Measurements from ENCODE around the gene TNFAIP2.
"Not testable (repeated sequence)": the region's sequence is repeated elsewhere in the genome, so short reads cannot be mapped to it uniquely, and the experiment has no call there.

Gene TNFAIP2

GRCh38 chr14:103157969-103158368 lies 34.7 kb downstream of the TNFAIP2 start:
- no peak for DNase-seq

GRCh38 chr14:103158688-103159087 lies 35.4 kb downstream of the TNFAIP2 start:
- DNase-seq, result no peak

- no peak for DNase-seq
Measured at GRCh38 chr14:103160321-103161053, 37.2 kb downstream of the TNFAIP2 start.

GRCh38 chr14:103161054-103161397 lies 37.8 kb downstream of the TNFAIP2 start:
- no peak for DNase-seq

- DNase-seq, result no peak
Measured at GRCh38 chr14:103163199-103163598, 39.9 kb downstream of the TNFAIP2 start.

GRCh38 chr14:103164006-103164405 lies 40.7 kb downstream of the TNFAIP2 start:
- DNase-seq, result no peak

- DNase-seq, result no peak
Measured at GRCh38 chr14:103164779-103165178, 41.5 kb downstream of the TNFAIP2 start.

- DNase-seq, result no peak
Measured at GRCh38 chr14:103165323-103165722, 42.1 kb downstream of the TNFAIP2 start.

GRCh38 chr14:103169954-103170353 lies 46.7 kb downstream of the TNFAIP2 start:
- no peak for DNase-seq

- DNase-seq, result not testable (repeated sequence)
Measured at GRCh38 chr14:103171206-103171605, 47.9 kb downstream of the TNFAIP2 start.

GRCh38 chr14:103172921-103173320 lies 49.7 kb downstream of the TNFAIP2 start:
- DNase-seq, result no peak

- not testable (repeated sequence) for DNase-seq
Measured at GRCh38 chr14:103173887-103174286, 50.6 kb downstream of the TNFAIP2 start.

- DNase-seq, result not testable (repeated sequence)
Measured at GRCh38 chr14:103176176-103176575, 52.9 kb downstream of the TNFAIP2 start.

- no peak for DNase-seq
Measured at GRCh38 chr14:103177376-103177775, 54.1 kb downstream of the TNFAIP2 start.

- DNase-seq, result no peak
Measured at GRCh38 chr14:103178521-103178920, 55.3 kb downstream of the TNFAIP2 start.

GRCh38 chr14:103179094-103179493 lies 55.8 kb downstream of the TNFAIP2 start:
- no peak for DNase-seq

- no peak for DNase-seq
Measured at GRCh38 chr14:103180331-103180730, 57.1 kb downstream of the TNFAIP2 start.

- DNase-seq, result no peak
Measured at GRCh38 chr14:103184046-103184445, 60.8 kb downstream of the TNFAIP2 start.

- no peak for DNase-seq
Measured at GRCh38 chr14:103185051-103186029, 62.1 kb downstream of the TNFAIP2 start.

GRCh38 chr14:103186241-103186822 lies 63.1 kb downstream of the TNFAIP2 start:
- no peak for DNase-seq
